Caco-2 (cell line): ENCODE results near the gene MARCHF5. TPM values are rescaled to one million over a fixed set of nuclear protein-coding genes. Genes with fewer than 3 reads are reported as not detected.
A peak's percentile ranks its signal among the peaks of the same experiment; 100 is the strongest.

Experiments used
- Bru-seq: library from RNA; stranded (reverse); fragments of 400-500 nt; gene quantifications from one replicate; lab custom pipeline; 2021; lab: Mats Ljungman, UMichigan
- BruChase-seq, 2 experiments: library from RNA; stranded (reverse); fragments of 400-500 nt; gene quantifications; one replicate each; lab custom pipeline; 2021; lab: Mats Ljungman, UMichigan
- BruUV-seq: library from RNA; stranded (reverse); fragments of 400-500 nt; replicated peaks from 2 replicates; lab custom pipeline; 2021; lab: Mats Ljungman, UMichigan
- CTCF ChIA-PET: fragments of 300-600 bp; sonication (Branson Sonifier 250); formaldehyde crosslinking; loops from one replicate; lab custom pipeline; 2022; ENCODE audit warnings: antibody characterized with exemption; lab: Charles Lee
- POLR2A ChIA-PET: fragments of 300-600 bp; sonication (Branson Sonifier 250); formaldehyde crosslinking; loops from one replicate; lab custom pipeline; 2022; ENCODE audit warnings: antibody characterized with exemption; lab: Charles Lee
- DNase-seq, 2 experiments: peaks; one replicate each; pipeline versions ENCODE4 v3.0.0 to v3.0.0-alpha.2; 2020 to 2022
- H3K27me3 ChIP-seq: replicated peaks from 2 replicates; pipeline ENCODE4 v1.6.0; 2011; ENCODE audit warnings: low read length; ENCODE audit not compliant: control insufficient read depth, insufficient read depth
- H3K36me3 ChIP-seq: 2 replicates; pipeline ENCODE4 v1.5.1; 2011; ENCODE audit warnings: low read length; ENCODE audit not compliant: control insufficient read depth, insufficient read depth
- H3K4me1 ChIP-seq: fragments of 250-450 bp; sonication (Bioruptor Pico); 2 replicates; pipeline ENCODE4 v1.5.1; 2020; ENCODE audit warnings: mild to moderate bottlenecking
- H3K4me3 ChIP-seq: 2 replicates; pipeline ENCODE4 v1.5.1; 2011; ENCODE audit warnings: low read depth, mild to moderate bottlenecking, control low read depth, low read length
- H3K9me3 ChIP-seq: fragments of 250-450 bp; sonication (Bioruptor Pico); 2 replicates; pipeline ENCODE4 v1.5.1; 2020; ENCODE audit warnings: mild to moderate bottlenecking, moderate library complexity
- H3K27ac Mint-ChIP-seq: one replicate; pipeline ENCODE4 v1.8.0; 2022; ENCODE audit warnings: mixed read lengths; ENCODE audit not compliant: unreplicated experiment
- H3K27me3 Mint-ChIP-seq: one replicate; pipeline ENCODE4 v1.8.0; 2022; ENCODE audit warnings: mixed read lengths; ENCODE audit not compliant: insufficient read depth, unreplicated experiment
- H3K36me3 Mint-ChIP-seq: one replicate; pipeline ENCODE4 v1.8.0; 2022; ENCODE audit warnings: mild to moderate bottlenecking, mixed read lengths; ENCODE audit not compliant: insufficient read depth, unreplicated experiment
- H3K4me1 Mint-ChIP-seq: one replicate; pipeline ENCODE4 v1.8.0; 2022; ENCODE audit warnings: low read depth, mixed read lengths; ENCODE audit not compliant: unreplicated experiment
- H3K4me3 Mint-ChIP-seq: one replicate; pipeline ENCODE4 v1.8.0; 2022; ENCODE audit warnings: mild to moderate bottlenecking, moderate library complexity, mixed read lengths; ENCODE audit not compliant: unreplicated experiment
- H3K9me3 Mint-ChIP-seq: one replicate; pipeline ENCODE4 v1.8.0; 2022; ENCODE audit warnings: mixed read lengths; ENCODE audit not compliant: unreplicated experiment
- intact Hi-C: fragments of 100-400 bp; cut with micrococcal nuclease; formaldehyde crosslinking; loops from one replicate; pipeline ENCODE4 v1.10.0; 2022; ENCODE audit not compliant: unreplicated experiment
- long read RNA-seq: library from polyadenylated mRNA; stranded (forward); transcript quantifications from one replicate; pipeline ENCODE4 v2.0.0, GENCODE V29; 2022
- total RNA-seq: library from RNA; stranded (reverse); gene quantifications from 2 replicates; pipeline ENCODE4 v1.2.3, GENCODE V29; 2022
- TF ChIP-seq, protein P1 (sequence below), 2 experiments: fragments of 200-600 bp in 1 of 2; IDR thresholded peaks; 1 replicate in 1 of 2; 2 replicates in 1 of 2; pipeline versions ENCODE4 v1.5.1 to v1.8.0; 2011 to 2022; ENCODE audit warnings: antibody characterized with exemption in 1 of 2, control low read depth in 1 of 2, inconsistent platforms in 1 of 2, low read depth in 1 of 2, low read length in 1 of 2, mild to moderate bottlenecking in 1 of 2, moderate library complexity in 1 of 2; ENCODE audit not compliant: insufficient read depth in 1 of 2, severe bottlenecking in 1 of 2, unreplicated experiment in 1 of 2

Gene MARCHF5, protein sequence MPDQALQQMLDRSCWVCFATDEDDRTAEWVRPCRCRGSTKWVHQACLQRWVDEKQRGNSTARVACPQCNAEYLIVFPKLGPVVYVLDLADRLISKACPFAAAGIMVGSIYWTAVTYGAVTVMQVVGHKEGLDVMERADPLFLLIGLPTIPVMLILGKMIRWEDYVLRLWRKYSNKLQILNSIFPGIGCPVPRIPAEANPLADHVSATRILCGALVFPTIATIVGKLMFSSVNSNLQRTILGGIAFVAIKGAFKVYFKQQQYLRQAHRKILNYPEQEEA
- 30.4 and 33.9 TPM in 2 replicates for total RNA-seq
- percentile 81 among the genes with signal in this experiment for Bru-seq, nascent RNA
- percentile 78 among the genes with signal in this experiment for BruChase-seq, experiment 1, labeled RNA remaining after a 2-hour chase
- BruChase-seq, experiment 2, labeled RNA remaining after a 6-hour chase, result percentile 73 among the genes with signal in this experiment
- long read RNA-seq, transcript MARCH5-201 (6 exons, 3,926 nt), result major isoform, 75 of 87 reads
- long read RNA-seq, partial matches to known transcripts, result 7 of 87 reads
- long read RNA-seq, other reads (novel, unspliced or antisense), result 5 of 87 reads

DNA sequence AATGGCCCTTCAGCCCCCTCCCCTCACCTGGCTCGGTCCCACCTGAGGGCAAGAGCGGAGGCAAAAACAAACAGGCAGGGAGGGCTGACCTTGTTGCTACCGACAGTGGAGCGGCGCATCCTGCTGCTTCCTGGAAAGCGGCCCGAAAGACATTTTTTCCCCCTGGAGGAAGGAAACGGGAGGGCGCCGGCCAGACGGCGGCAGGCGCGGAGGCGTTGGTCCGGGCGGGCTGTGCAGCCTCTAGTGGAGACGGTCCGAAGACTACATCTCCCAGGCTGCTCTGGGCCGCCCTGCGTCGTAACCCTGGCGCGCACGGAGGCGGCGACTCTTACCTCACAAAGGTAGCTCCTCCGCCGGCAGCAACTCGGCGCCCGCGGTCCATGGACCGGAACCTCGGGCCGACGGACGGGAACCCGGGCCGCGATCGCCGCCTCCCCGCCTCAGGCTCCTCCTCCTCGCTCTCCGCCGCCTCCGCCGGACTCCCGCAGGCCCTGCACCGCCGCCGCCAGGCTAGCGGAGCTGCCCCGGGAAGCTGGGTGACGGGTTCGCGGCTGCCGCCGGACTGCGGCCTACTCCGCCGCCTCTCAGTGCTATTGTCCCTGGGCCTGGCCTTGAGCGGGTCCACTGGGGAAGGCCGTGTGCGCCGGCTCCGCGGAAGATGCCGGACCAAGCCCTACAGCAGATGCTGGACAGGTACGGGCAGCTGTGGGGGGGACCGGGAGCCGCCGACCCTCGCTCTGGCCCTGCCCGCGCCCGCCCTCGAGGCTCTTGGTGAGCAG, at the start of gene MARCHF5, which contains the start of gene CPEB3:
Gene MARCHF5 (plus strand): TSS at position 331 of the 779 bp plus-strand sequence. CDS start 328 bp downstream, at position 659.
Gene CPEB3 (minus strand): TSS at position 242 of the 779 bp plus-strand sequence. CDS start 50,728 bp downstream, outside the sequence.
- H3K4me3 ChIP-seq, result peak within 1 kb of the TSS; percentile 100
- no peaks in the 10 kb centered on the region for H3K27me3 ChIP-seq
- peak within 1 kb of the TSS; percentile 97 for H3K4me3 Mint-ChIP-seq
- intact Hi-C loops, result loop anchor here (1.0 kb wide), 3 partner anchors 51 to 204 kb away; no protein-coding TSS in a partner anchor
- no peaks in the 10 kb centered on the region for H3K4me1 Mint-ChIP-seq
- H3K27ac Mint-ChIP-seq, result peak within 1 kb of the TSS; percentile 92
- CTCF ChIA-PET, result interaction anchor here (0.5 to 2.4 kb wide), 14 partner anchors 13 to 283 kb away, joined by 3 to 25 read pairs (median 4); partner anchors contain the start of gene IDE
- H3K36me3 Mint-ChIP-seq, result peaks cover 25% of the 10 kb centered on the region
- TF ChIP-seq, protein P1, sequence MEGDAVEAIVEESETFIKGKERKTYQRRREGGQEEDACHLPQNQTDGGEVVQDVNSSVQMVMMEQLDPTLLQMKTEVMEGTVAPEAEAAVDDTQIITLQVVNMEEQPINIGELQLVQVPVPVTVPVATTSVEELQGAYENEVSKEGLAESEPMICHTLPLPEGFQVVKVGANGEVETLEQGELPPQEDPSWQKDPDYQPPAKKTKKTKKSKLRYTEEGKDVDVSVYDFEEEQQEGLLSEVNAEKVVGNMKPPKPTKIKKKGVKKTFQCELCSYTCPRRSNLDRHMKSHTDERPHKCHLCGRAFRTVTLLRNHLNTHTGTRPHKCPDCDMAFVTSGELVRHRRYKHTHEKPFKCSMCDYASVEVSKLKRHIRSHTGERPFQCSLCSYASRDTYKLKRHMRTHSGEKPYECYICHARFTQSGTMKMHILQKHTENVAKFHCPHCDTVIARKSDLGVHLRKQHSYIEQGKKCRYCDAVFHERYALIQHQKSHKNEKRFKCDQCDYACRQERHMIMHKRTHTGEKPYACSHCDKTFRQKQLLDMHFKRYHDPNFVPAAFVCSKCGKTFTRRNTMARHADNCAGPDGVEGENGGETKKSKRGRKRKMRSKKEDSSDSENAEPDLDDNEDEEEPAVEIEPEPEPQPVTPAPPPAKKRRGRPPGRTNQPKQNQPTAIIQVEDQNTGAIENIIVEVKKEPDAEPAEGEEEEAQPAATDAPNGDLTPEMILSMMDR (IDR thresholded peaks at IDR 0.05; ENCODE audit: insufficient read depth in 1 of 2, low read depth in 1 of 2, low read length in 1 of 2, severe bottlenecking in 1 of 2, unreplicated experiment in 1 of 2), result peak; percentile 56 to 81
- no peaks in the 10 kb centered on the region for H3K27me3 Mint-ChIP-seq
- H3K9me3 Mint-ChIP-seq, result no peaks in the 10 kb centered on the region
- peak; percentile 97 to 98 for DNase-seq
- H3K36me3 ChIP-seq, result peaks cover 1% of the 10 kb centered on the region; the same call in 1 of the 2 replicates
- no peaks in the 10 kb centered on the region for H3K9me3 ChIP-seq
- POLR2A ChIA-PET, result interaction anchor here (0.6 to 1.0 kb wide), 5 partner anchors 20 to 203 kb away, joined by 3 to 7 read pairs (median 3); no protein-coding TSS in a partner anchor
- peaks cover 7% of the 10 kb centered on the region; the same call in 1 of the 2 replicates for H3K4me1 ChIP-seq
- no TSS peak for BruUV-seq

DNA sequence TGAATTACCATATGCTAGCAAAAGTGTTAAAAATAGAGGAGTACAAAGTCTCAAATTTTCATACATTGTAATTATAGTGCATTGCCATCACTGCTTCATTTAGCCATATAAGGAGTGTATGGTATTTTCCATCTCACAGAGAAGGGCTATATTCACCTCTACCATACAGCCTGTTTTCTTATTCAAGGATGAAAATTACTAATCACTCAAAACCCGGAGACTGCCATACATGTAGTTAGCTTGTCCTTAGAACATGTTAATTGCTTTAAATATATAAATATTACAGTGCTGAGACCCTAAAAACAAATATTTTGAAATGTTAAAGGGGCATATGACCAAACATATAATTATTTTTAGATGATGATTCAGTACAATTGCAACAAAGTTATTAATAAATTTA, 49.5 kb upstream of the MARCHF5 start:
- H3K4me1 Mint-ChIP-seq, result peaks cover 24% of the 10 kb centered on the region
- intact Hi-C loops, result no loop called here
- H3K4me3 Mint-ChIP-seq, result peak overlapping the region; percentile 89
- DNase-seq, result no peak
- peak overlapping the region; percentile 69 for H3K4me3 ChIP-seq
- peaks cover 10% of the 10 kb centered on the region for H3K36me3 Mint-ChIP-seq
- no peaks in the 10 kb centered on the region for H3K27me3 ChIP-seq
- H3K9me3 Mint-ChIP-seq, result no peaks in the 10 kb centered on the region
- peaks cover 6% of the 10 kb centered on the region for H3K27me3 Mint-ChIP-seq
- no peaks in the 10 kb centered on the region for H3K9me3 ChIP-seq
- POLR2A ChIA-PET, result no interaction called here
- CTCF ChIA-PET, result no interaction called here
- BruUV-seq, result no TSS peak
- no peaks in the 10 kb centered on the region for H3K36me3 ChIP-seq
- peaks cover 14% of the 10 kb centered on the region for H3K4me1 ChIP-seq
- no peak overlapping the region for H3K27ac Mint-ChIP-seq
- TF ChIP-seq, protein P1 (IDR thresholded peaks at IDR 0.05; ENCODE audit: insufficient read depth in 1 of 2, low read depth in 1 of 2, low read length in 1 of 2, severe bottlenecking in 1 of 2, unreplicated experiment in 1 of 2), result no peak
